ENCODE measurements around the gene YJU2.

- TF ChIP-seq EZH2 (IDR thresholded peaks at IDR 0.05; ENCODE audit: low read depth, low read length, severe bottlenecking) (no peak), TAF1 (IDR thresholded peaks at IDR 0.05; ENCODE audit: low read depth, low read length) (no peak), BACH1 (IDR thresholded peaks at IDR 0.05; ENCODE audit: low read length) (no peak), ZNF274 (IDR thresholded peaks at IDR 0.05; ENCODE audit: borderline replicate concordance, extremely low read depth, low read length) (no peak), ATF3 (IDR thresholded peaks at IDR 0.05; ENCODE audit: insufficient read depth, low read depth, low read length) (no peak), ASH2L (IDR thresholded peaks at IDR 0.05; ENCODE audit: low read length) (no peak)
- TF ChIP-seq, protein P1, sequence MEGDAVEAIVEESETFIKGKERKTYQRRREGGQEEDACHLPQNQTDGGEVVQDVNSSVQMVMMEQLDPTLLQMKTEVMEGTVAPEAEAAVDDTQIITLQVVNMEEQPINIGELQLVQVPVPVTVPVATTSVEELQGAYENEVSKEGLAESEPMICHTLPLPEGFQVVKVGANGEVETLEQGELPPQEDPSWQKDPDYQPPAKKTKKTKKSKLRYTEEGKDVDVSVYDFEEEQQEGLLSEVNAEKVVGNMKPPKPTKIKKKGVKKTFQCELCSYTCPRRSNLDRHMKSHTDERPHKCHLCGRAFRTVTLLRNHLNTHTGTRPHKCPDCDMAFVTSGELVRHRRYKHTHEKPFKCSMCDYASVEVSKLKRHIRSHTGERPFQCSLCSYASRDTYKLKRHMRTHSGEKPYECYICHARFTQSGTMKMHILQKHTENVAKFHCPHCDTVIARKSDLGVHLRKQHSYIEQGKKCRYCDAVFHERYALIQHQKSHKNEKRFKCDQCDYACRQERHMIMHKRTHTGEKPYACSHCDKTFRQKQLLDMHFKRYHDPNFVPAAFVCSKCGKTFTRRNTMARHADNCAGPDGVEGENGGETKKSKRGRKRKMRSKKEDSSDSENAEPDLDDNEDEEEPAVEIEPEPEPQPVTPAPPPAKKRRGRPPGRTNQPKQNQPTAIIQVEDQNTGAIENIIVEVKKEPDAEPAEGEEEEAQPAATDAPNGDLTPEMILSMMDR (IDR thresholded peaks at IDR 0.05; ENCODE audit: control extremely low read depth in 1 of 3, insufficient read depth in 1 of 3, low read depth in 1 of 3, low read length in 3 of 3), result no peak
Measured at GRCh38 chr19:4260613-4261191, 13.8 kb downstream of the YJU2 start.
